T-helper 17 cell (primary cell): ENCODE results near the gene CCL21. TPM values are rescaled to one million over a fixed set of nuclear protein-coding genes. Genes with fewer than 3 reads are reported as not detected.
"Not testable (repeated sequence)": the region's sequence is repeated elsewhere in the genome, so short reads cannot be mapped to it uniquely, and the experiment has no call there.

Experiments
- ATAC-seq: fragments of 150-1000 bp; cut with Tn5 transposase; 2 replicates; pipeline ENCODE4 v1.10.0; 2021; ENCODE audit warnings: mild to moderate bottlenecking, moderate library complexity
- DNase-seq, 3 donors: peaks; one replicate each; pipeline versions ENCODE4 v3.0.0 to v3.0.0-alpha.2; 2020 to 2021
- H3K9me3 ChIP-seq: one replicate; pipeline ENCODE4 v1.7.0; 2013; ENCODE audit warnings: low read length, mild to moderate bottlenecking; ENCODE audit not compliant: control insufficient read depth, poor library complexity, severe bottlenecking
- H3K27ac Mint-ChIP-seq: one replicate; pipeline ENCODE4 v1.8.0; 2022; ENCODE audit warnings: mild to moderate bottlenecking, moderate library complexity, mixed read lengths
- H3K27me3 Mint-ChIP-seq: one replicate; pipeline ENCODE4 v1.8.0; 2022; ENCODE audit warnings: mixed read lengths
- H3K36me3 Mint-ChIP-seq: one replicate; pipeline ENCODE4 v1.8.0; 2022; ENCODE audit warnings: low read depth, mixed read lengths
- H3K4me1 Mint-ChIP-seq: one replicate; pipeline ENCODE4 v1.8.0; 2022; ENCODE audit warnings: mild to moderate bottlenecking, mixed read lengths
- H3K4me3 Mint-ChIP-seq: one replicate; pipeline ENCODE4 v1.8.0; 2022; ENCODE audit warnings: mild to moderate bottlenecking, moderate library complexity, mixed read lengths
- total RNA-seq, 4 donors: library from RNA in 2 of 4; stranded (reverse) in 2 of 4; gene quantifications; one replicate each; pipeline ENCODE4 v1.2.3 and lab custom pipeline; 2022 to 2026

Gene CCL21
- not detected for total RNA-seq
- total RNA-seq (lab: John Stamatoyannopoulos, UW): 0 reads per million in 2 donors

GRCh38 chr9:34710023-34710422 lies at the start of gene CCL21:
CCL21 (minus strand) TSS chr9:34710136; CDS start chr9:34710066, 70 bp downstream.
- Mint-ChIP-seq H3K4me1 (peaks cover 2% of the 10 kb centered on the region), H3K36me3 (peaks cover 9% of the 10 kb centered on the region), H3K4me3 (no peak within 1 kb of the TSS), H3K27me3 (peaks cover 43% of the 10 kb centered on the region), H3K27ac (no peak within 1 kb of the TSS)
- no peaks in the 10 kb centered on the region for H3K9me3 ChIP-seq
- ATAC-seq (no peak), DNase-seq (no peak)

GRCh38 chr9:34759432-34760134 lies 49.6 kb upstream of the CCL21 start:
- no peaks in the 10 kb centered on the region for H3K9me3 ChIP-seq
- no peak for ATAC-seq
- H3K27ac Mint-ChIP-seq: no peak overlapping the region
- H3K4me1 Mint-ChIP-seq: peaks cover 6% of the 10 kb centered on the region
- H3K4me3 Mint-ChIP-seq: no peak overlapping the region
- H3K27me3 Mint-ChIP-seq: peaks cover 53% of the 10 kb centered on the region
- no peak for DNase-seq
- peaks cover 7% of the 10 kb centered on the region for H3K36me3 Mint-ChIP-seq

GRCh38 chr9:34750320-34750719 lies 40.4 kb upstream of the CCL21 start:
- not testable (repeated sequence) for ATAC-seq, H3K27ac Mint-ChIP-seq, H3K4me3 Mint-ChIP-seq, DNase-seq, H3K36me3 Mint-ChIP-seq, H3K9me3 ChIP-seq, H3K4me1 Mint-ChIP-seq
- H3K27me3 Mint-ChIP-seq: peaks cover 44% of the 10 kb centered on the region

GRCh38 chr9:34746526-34746925 lies 36.6 kb upstream of the CCL21 start:
- no peak overlapping the region for H3K27ac Mint-ChIP-seq
- no peaks in the 10 kb centered on the region for H3K4me1 Mint-ChIP-seq
- H3K9me3 ChIP-seq: peaks cover 3% of the 10 kb centered on the region
- DNase-seq (no peak), ATAC-seq (no peak)
- peaks cover 4% of the 10 kb centered on the region for H3K36me3 Mint-ChIP-seq
- H3K27me3 Mint-ChIP-seq: peaks cover 50% of the 10 kb centered on the region
- no peak overlapping the region for H3K4me3 Mint-ChIP-seq

- peaks cover 3% of the 10 kb centered on the region for H3K9me3 ChIP-seq
- DNase-seq (no peak), ATAC-seq (no peak)
- Mint-ChIP-seq H3K4me3 (no peak overlapping the region), H3K27me3 (peaks cover 47% of the 10 kb centered on the region), H3K4me1 (no peaks in the 10 kb centered on the region), H3K36me3 (peaks cover 4% of the 10 kb centered on the region), H3K27ac (no peak overlapping the region)
Measured at GRCh38 chr9:34744295-34745221, 34.6 kb upstream of the CCL21 start.

- Mint-ChIP-seq H3K27me3 (peaks cover 48% of the 10 kb centered on the region), H3K27ac (no peak overlapping the region), H3K36me3 (peaks cover 2% of the 10 kb centered on the region), H3K4me3 (no peak overlapping the region), H3K4me1 (no peaks in the 10 kb centered on the region)
- H3K9me3 ChIP-seq: peaks cover 3% of the 10 kb centered on the region
- ATAC-seq (no peak), DNase-seq (no peak)
Measured at GRCh38 chr9:34742710-34743109, 32.8 kb upstream of the CCL21 start.

GRCh38 chr9:34741628-34742027 lies 31.7 kb upstream of the CCL21 start:
- DNase-seq: no peak
- Mint-ChIP-seq H3K27ac (no peak overlapping the region), H3K36me3 (no peaks in the 10 kb centered on the region), H3K4me3 (no peak overlapping the region), H3K27me3 (peaks cover 48% of the 10 kb centered on the region), H3K4me1 (no peaks in the 10 kb centered on the region)
- no peaks in the 10 kb centered on the region for H3K9me3 ChIP-seq
- no peak for ATAC-seq

- not testable (repeated sequence) for H3K36me3 Mint-ChIP-seq
Measured at GRCh38 chr9:34740176-34740575, 30.2 kb upstream of the CCL21 start.

GRCh38 chr9:34737677-34738260 lies 27.8 kb upstream of the CCL21 start:
- ATAC-seq (no peak), DNase-seq (no peak)
- Mint-ChIP-seq H3K4me1 (peaks cover 2% of the 10 kb centered on the region), H3K4me3 (no peak overlapping the region), H3K36me3 (no peaks in the 10 kb centered on the region), H3K27me3 (peaks cover 63% of the 10 kb centered on the region), H3K27ac (no peak overlapping the region)
- H3K9me3 ChIP-seq: no peaks in the 10 kb centered on the region

More at GRCh38 chr9:34740176-34740575, 30.2 kb upstream of the CCL21 start:
- not testable (repeated sequence) for H3K27ac Mint-ChIP-seq, DNase-seq, ATAC-seq, H3K4me3 Mint-ChIP-seq, H3K9me3 ChIP-seq, H3K4me1 Mint-ChIP-seq
- H3K27me3 Mint-ChIP-seq: peaks cover 56% of the 10 kb centered on the region

- H3K27ac Mint-ChIP-seq: no peak overlapping the region
- ATAC-seq: no peak
- no peak for DNase-seq
- H3K4me1 Mint-ChIP-seq: peaks cover 2% of the 10 kb centered on the region
- H3K27me3 Mint-ChIP-seq: peaks cover 58% of the 10 kb centered on the region
- no peaks in the 10 kb centered on the region for H3K9me3 ChIP-seq
- no peak overlapping the region for H3K4me3 Mint-ChIP-seq
- no peaks in the 10 kb centered on the region for H3K36me3 Mint-ChIP-seq
Measured at GRCh38 chr9:34734720-34735119, 24.8 kb upstream of the CCL21 start.

GRCh38 chr9:34732886-34733285 lies 22.9 kb upstream of the CCL21 start:
- DNase-seq: no peak
- Mint-ChIP-seq H3K27ac (no peak overlapping the region), H3K4me1 (peaks cover 2% of the 10 kb centered on the region), H3K4me3 (no peak overlapping the region), H3K36me3 (no peaks in the 10 kb centered on the region), H3K27me3 (peaks cover 48% of the 10 kb centered on the region)
- no peak for ATAC-seq
- H3K9me3 ChIP-seq: no peaks in the 10 kb centered on the region

GRCh38 chr9:34732478-34732877 lies 22.5 kb upstream of the CCL21 start:
- ATAC-seq (no peak), DNase-seq (no peak)
- H3K36me3 Mint-ChIP-seq: no peaks in the 10 kb centered on the region
- no peak overlapping the region for H3K4me3 Mint-ChIP-seq
- no peaks in the 10 kb centered on the region for H3K9me3 ChIP-seq
- no peak overlapping the region for H3K27ac Mint-ChIP-seq
- H3K27me3 Mint-ChIP-seq: peaks cover 44% of the 10 kb centered on the region
- H3K4me1 Mint-ChIP-seq: peaks cover 2% of the 10 kb centered on the region

GRCh38 chr9:34723141-34723540 lies 13.2 kb upstream of the CCL21 start:
- no peak overlapping the region for H3K27ac Mint-ChIP-seq
- no peaks in the 10 kb centered on the region for H3K36me3 Mint-ChIP-seq
- H3K9me3 ChIP-seq: no peaks in the 10 kb centered on the region
- ATAC-seq: no peak
- H3K4me1 Mint-ChIP-seq: peaks cover 5% of the 10 kb centered on the region
- no peaks in the 10 kb centered on the region for H3K27me3 Mint-ChIP-seq
- H3K4me3 Mint-ChIP-seq: no peak overlapping the region
- DNase-seq: no peak
